ENCODE results near the gene RPL22L1.
"Not testable (repeated sequence)": the region's sequence is repeated elsewhere in the genome, so short reads cannot be mapped to it uniquely, and the experiment has no call there.

GRCh38 chr3:170897199-170897598 lies 27.2 kb upstream of the RPL22L1 start:
- TF ChIP-seq CTCF, POLR2A (IDR thresholded peaks at IDR 0.05): not testable (repeated sequence)

Data from Peyer's patch (tissue), 4 donors.